Smooth muscle cell (in vitro differentiated cells): Measurements from ENCODE around the gene KCNA2. TPM values are rescaled to one million over a fixed set of nuclear protein-coding genes. Genes with fewer than 3 reads are reported as not detected.

Experiments used
- DNase-seq: peaks from one replicate; lab custom pipeline; 2025; ENCODE audit not compliant: unreplicated experiment; lab: John Stamatoyannopoulos, UW
- H2AFZ ChIP-seq: fragments of 200-600 bp; sonication (generic); 2 replicates; pipeline ENCODE4 v1.6.0; 2016; ENCODE audit warnings: antibody characterized with exemption, low read depth, mild to moderate bottlenecking
- H3F3A ChIP-seq: fragments of 200-600 bp; sonication (generic); 2 replicates; pipeline ENCODE4 v1.6.0; 2017; ENCODE audit warnings: antibody characterized with exemption, low read depth
- H3K27ac ChIP-seq: fragments of 200-600 bp; sonication (generic); 2 replicates; pipeline ENCODE4 v1.5.1; 2016; ENCODE audit warnings: low read depth, mild to moderate bottlenecking
- H3K27me3 ChIP-seq: fragments of 200-600 bp; sonication (generic); 2 replicates; pipeline ENCODE4 v1.6.1; 2016; ENCODE audit warnings: low read depth, mild to moderate bottlenecking
- H3K36me3 ChIP-seq: fragments of 200-600 bp; sonication (generic); 2 replicates; pipeline ENCODE4 v1.5.1; 2016; ENCODE audit warnings: low read depth
- H3K4me1 ChIP-seq: fragments of 200-600 bp; sonication (generic); 2 replicates; pipeline ENCODE4 v1.5.1; 2016; ENCODE audit warnings: low read depth
- H3K4me2 ChIP-seq: fragments of 200-600 bp; sonication (generic); 2 replicates; pipeline ENCODE4 v1.6.0; 2016; ENCODE audit warnings: mild to moderate bottlenecking
- H3K4me3 ChIP-seq: fragments of 200-600 bp; sonication (generic); 2 replicates; pipeline ENCODE4 v1.5.1; 2016; ENCODE audit warnings: mild to moderate bottlenecking
- H3K79me2 ChIP-seq: fragments of 200-600 bp; sonication (generic); 2 replicates; pipeline ENCODE4 v1.6.0; 2016; ENCODE audit warnings: low read depth, mild to moderate bottlenecking
- H3K9ac ChIP-seq: fragments of 200-600 bp; sonication (generic); 2 replicates; pipeline ENCODE4 v1.6.0; 2016; ENCODE audit warnings: low read depth
- H3K9me3 ChIP-seq: fragments of 200-600 bp; sonication (generic); replicated peaks from 2 replicates; pipeline ENCODE4 v1.5.1; 2016; ENCODE audit warnings: low read depth
- H4K20me1 ChIP-seq: fragments of 200-600 bp; sonication (generic); 2 replicates; pipeline ENCODE4 v1.6.0; 2016; ENCODE audit warnings: low read depth
- WGBS: methylation state at CpG from one replicate; pipeline ENCODE4 v1.1.7; 2016; ENCODE audit warnings: low lambda C conversion rate; 5-methylcytosine and 5-hydroxymethylcytosine counted together
- polyA plus RNA-seq: library from polyadenylated mRNA; unstranded; fragments of >200 nt; fragmentation: Nextera tagmentation; extraction: Ambion mirVana; gene quantifications from 2 replicates; pipeline ENCODE4 v1.2.1, GENCODE V29; 2016
- total RNA-seq: library from RNA; depleted of rRNA; stranded (reverse); fragments of >200 nt; gene quantifications from 2 replicates; pipeline ENCODE4 v1.2.3, GENCODE V29; 2014
- TF ChIP-seq, protein P1 (sequence below): fragments of 200-600 bp; sonication (generic); IDR thresholded peaks from 2 replicates; pipeline ENCODE4 v1.5.1; 2017; ENCODE audit warnings: borderline replicate concordance, mild to moderate bottlenecking, antibody characterized with exemption; ENCODE audit not compliant: insufficient read depth, poor library complexity, severe bottlenecking

The KCNA2 gene
- total and polyA plus RNA-seq, 2 experiments from 2014 or later, result 0.16 to 0.81 TPM

DNA sequence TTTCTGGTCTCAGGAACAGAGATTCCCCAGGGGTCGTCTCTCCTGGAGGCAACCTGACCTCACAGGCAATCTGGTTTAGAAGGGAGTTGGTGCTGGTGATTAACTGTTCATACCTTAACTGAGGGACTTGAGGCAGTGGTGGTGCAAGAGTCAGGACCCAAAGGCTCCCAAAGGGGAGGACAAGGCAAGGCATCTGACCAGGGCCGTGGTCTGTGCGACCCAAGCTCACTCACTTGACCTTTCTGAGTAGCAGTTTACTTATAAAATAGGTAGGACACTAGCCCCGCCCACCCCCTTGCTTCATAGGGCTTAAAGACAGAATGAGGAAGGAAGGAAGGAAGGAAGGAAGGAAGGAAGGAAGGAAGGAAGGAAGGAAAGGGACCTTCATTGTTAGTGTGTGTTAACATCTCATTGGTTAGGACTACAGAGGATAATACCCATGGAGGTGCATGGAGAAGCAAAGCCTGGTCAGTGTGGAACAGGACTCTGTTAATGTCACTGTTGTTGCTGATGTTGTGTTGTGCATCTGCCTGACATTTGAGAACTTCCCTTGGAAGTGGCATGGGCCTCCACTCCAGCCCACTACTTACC, 4.6 kb upstream of the KCNA2 start:
- TF ChIP-seq, protein P1, sequence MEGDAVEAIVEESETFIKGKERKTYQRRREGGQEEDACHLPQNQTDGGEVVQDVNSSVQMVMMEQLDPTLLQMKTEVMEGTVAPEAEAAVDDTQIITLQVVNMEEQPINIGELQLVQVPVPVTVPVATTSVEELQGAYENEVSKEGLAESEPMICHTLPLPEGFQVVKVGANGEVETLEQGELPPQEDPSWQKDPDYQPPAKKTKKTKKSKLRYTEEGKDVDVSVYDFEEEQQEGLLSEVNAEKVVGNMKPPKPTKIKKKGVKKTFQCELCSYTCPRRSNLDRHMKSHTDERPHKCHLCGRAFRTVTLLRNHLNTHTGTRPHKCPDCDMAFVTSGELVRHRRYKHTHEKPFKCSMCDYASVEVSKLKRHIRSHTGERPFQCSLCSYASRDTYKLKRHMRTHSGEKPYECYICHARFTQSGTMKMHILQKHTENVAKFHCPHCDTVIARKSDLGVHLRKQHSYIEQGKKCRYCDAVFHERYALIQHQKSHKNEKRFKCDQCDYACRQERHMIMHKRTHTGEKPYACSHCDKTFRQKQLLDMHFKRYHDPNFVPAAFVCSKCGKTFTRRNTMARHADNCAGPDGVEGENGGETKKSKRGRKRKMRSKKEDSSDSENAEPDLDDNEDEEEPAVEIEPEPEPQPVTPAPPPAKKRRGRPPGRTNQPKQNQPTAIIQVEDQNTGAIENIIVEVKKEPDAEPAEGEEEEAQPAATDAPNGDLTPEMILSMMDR, result no peak
- DNase-seq, result no peak
- H3K4me3 ChIP-seq, result no peak overlapping the region
- no peak overlapping the region for H3K4me2 ChIP-seq
- no peaks in the 10 kb centered on the region for H3F3A ChIP-seq
- H3K9me3 ChIP-seq, result no peaks in the 10 kb centered on the region
- H3K4me1 ChIP-seq, result peaks cover 4% of the 10 kb centered on the region
- H3K27me3 ChIP-seq, result peaks cover 89% of the 10 kb centered on the region
- H3K27ac ChIP-seq, result no peak overlapping the region
- WGBS, result 90% methylated on average over 4 of the region's 4 CpGs
- H3K36me3 ChIP-seq, result no peaks in the 10 kb centered on the region
- H3K9ac ChIP-seq, result no peak overlapping the region
- no peaks in the 10 kb centered on the region for H3K79me2 ChIP-seq
- H2AFZ ChIP-seq, result no peak overlapping the region
- H4K20me1 ChIP-seq, result no peaks in the 10 kb centered on the region

GRCh38 chr1:110610084-110610483, 3.9 kb upstream of the KCNA2 start:
- no peak for DNase-seq
- H4K20me1 ChIP-seq, result no peaks in the 10 kb centered on the region
- H3K4me3 ChIP-seq, result no peak overlapping the region
- H3K79me2 ChIP-seq, result no peaks in the 10 kb centered on the region
- no peak overlapping the region for H3K9ac ChIP-seq
- H2AFZ ChIP-seq, result no peak overlapping the region
- no peaks in the 10 kb centered on the region for H3K36me3 ChIP-seq
- TF ChIP-seq, protein P1, result no peak
- H3K4me1 ChIP-seq, result peaks cover 11% of the 10 kb centered on the region
- H3K27ac ChIP-seq, result no peak overlapping the region
- no peaks in the 10 kb centered on the region for H3K9me3 ChIP-seq
- no peak overlapping the region for H3K4me2 ChIP-seq
- no peaks in the 10 kb centered on the region for H3F3A ChIP-seq
- H3K27me3 ChIP-seq, result peaks cover 96% of the 10 kb centered on the region

GRCh38 chr1:110608247-110608646, 2.1 kb upstream of the KCNA2 start:
- Histone ChIP-seq H4K20me1 (no peaks in the 10 kb centered on the region), H3K36me3 (no peaks in the 10 kb centered on the region), H3K4me1 (peaks cover 11% of the 10 kb centered on the region), H3K27ac (no peak overlapping the region), H3K9ac (no peak overlapping the region), H2AFZ (no peak overlapping the region), H3K4me3 (no peak overlapping the region), H3F3A (no peaks in the 10 kb centered on the region), H3K27me3 (peaks cover 86% of the 10 kb centered on the region), H3K79me2 (no peaks in the 10 kb centered on the region), H3K9me3 (no peaks in the 10 kb centered on the region), H3K4me2 (no peak overlapping the region)
- TF ChIP-seq, protein P1, result no peak
- WGBS, result 35% methylated on average over 13 of the region's 13 CpGs
- no peak for DNase-seq

DNA sequence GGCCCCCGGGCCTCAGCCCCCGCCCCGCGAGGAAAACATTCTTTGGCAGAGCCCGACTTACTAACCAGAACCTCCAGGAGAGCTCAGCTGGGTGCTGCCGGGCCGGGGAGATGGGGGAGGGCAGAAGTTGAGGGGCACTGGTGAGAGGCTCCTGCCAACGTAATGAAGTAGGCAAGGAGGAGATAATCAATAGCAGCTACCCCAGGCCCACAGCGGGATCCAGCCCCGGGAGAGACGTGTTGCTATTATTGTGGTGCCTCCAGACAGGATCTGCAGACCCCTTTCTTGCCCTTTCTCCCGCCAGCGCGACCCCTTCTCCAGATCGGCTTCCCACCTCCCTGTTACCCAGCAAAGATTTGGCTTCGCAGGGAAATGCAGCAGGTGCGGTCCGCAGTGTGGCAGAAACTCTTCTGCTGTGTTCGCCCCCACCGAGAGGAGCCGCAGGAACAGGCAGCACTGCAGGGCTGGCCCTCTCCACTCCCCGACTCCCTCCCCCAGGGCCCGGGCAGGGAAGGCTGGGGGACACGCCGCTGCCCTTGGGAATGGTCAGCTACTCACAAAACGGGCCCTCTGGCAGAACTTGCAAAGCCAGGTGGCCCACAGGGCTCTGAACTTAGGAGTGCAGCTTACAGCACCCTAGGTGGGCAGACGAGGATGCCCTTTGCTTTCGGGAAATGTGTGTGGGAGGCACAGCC, 1.5 kb upstream of the KCNA2 start:
- Histone ChIP-seq H2AFZ (no peak overlapping the region), H3F3A (peaks cover 5% of the 10 kb centered on the region), H3K4me2 (peak overlapping the region; percentile 91), H3K4me1 (peaks cover 11% of the 10 kb centered on the region), H4K20me1 (no peaks in the 10 kb centered on the region), H3K27ac (no peak overlapping the region), H3K27me3 (peaks cover 81% of the 10 kb centered on the region), H3K9me3 (no peaks in the 10 kb centered on the region), H3K79me2 (no peaks in the 10 kb centered on the region), H3K36me3 (no peaks in the 10 kb centered on the region), H3K4me3 (peak overlapping the region; percentile 58), H3K9ac (no peak overlapping the region)
- 8% methylated on average over 26 of the region's 28 CpGs for WGBS
- TF ChIP-seq, protein P1, result no peak
- no peak for DNase-seq
